Lower leg skin (tissue), 4 donors: Measurements from ENCODE around the gene CACNG1. TPM values are rescaled to one million over a fixed set of nuclear protein-coding genes. Genes with fewer than 3 reads are reported as not detected.

Experiments used
- DNase-seq, 2 donors: peaks; one replicate each; pipeline ENCODE4 v3.0.0-alpha.2; 2019; ENCODE audit warnings: low spot score in 2 of 2
- H3K4me3 ChIP-seq: fragments of 200-600 bp; sonication (generic); 2 replicates; pipeline ENCODE4 v1.5.1; 2017; ENCODE audit warnings: mild to moderate bottlenecking, low read depth; ENCODE audit not compliant: poor library complexity, severe bottlenecking
- POLR2A ChIP-seq, 2 donors: fragments of 450-650 bp; IDR thresholded peaks; one replicate each; pipeline ENCODE4 v1.6.1; 2016 to 2017; ENCODE audit warnings: antibody characterized with exemption in 2 of 2, mild to moderate bottlenecking in 1 of 2, moderate library complexity in 1 of 2
- WGBS, 2 donors: methylation state at CpG; one replicate each; pipeline ENCODE4 v1.1.5; 2018; 5-methylcytosine and 5-hydroxymethylcytosine counted together
- intact Hi-C: fragments of 100-400 bp; cut with DNase I; formaldehyde crosslinking; loops from one replicate; pipeline ENCODE4 v1.15.0; 2023; ENCODE audit warnings: low total_unique reads
- total RNA-seq, 4 donors: library from RNA; depleted of rRNA; stranded (reverse); fragments of >200 nt; gene quantifications; one replicate each; pipeline ENCODE4 v1.1.0, GENCODE V29; 2016
- TF ChIP-seq, protein P1 (sequence below), 3 donors: fragments of 450-650 bp; IDR thresholded peaks; one replicate each; pipeline ENCODE4 v1.5.1; 2016; ENCODE audit warnings: antibody characterized with exemption in 3 of 3, mild to moderate bottlenecking in 3 of 3, moderate library complexity in 2 of 3

CACNG1 gene, protein sequence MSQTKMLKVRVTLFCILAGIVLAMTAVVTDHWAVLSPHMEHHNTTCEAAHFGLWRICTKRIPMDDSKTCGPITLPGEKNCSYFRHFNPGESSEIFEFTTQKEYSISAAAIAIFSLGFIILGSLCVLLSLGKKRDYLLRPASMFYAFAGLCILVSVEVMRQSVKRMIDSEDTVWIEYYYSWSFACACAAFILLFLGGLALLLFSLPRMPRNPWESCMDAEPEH
- total RNA-seq, result not detected

DNA sequence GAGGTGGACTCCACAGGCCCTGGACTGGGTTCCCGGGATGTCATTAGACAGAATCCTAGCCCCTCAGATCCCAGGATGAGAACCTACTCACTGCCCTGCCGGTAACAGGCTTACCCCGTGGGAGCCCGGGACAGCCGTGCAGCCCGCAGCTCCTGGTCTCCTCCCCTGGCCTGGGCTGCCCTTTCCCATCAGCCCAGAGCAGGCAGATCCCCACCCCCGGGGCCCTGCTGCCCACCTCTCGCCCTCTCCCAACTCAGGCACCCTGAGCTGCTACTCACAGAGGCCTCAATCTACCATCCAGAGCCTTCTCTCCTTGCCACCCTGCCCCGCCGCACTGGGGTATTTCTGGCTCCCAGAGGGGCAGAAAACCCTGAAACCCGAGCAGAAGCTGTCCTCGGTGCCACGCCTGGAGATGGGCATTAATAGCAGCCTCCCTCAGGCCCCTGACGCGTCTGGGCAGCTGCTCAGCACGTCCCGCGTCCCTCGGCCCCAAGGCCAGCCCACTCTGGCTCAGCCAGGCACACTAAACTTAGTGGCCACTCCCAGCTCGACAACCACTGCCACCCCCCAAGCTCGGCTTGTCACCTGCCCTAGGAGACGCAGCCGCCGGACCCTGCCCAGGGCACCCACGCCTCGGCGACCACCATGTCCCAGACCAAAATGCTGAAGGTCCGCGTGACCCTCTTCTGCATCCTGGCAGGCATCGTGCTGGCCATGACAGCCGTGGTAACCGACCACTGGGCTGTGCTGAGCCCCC lies at the start of gene CACNG1:
CACNG1 (plus strand) TSS at position 539 of the 757 bp plus-strand sequence; CDS start at position 646, 107 bp downstream.
- DNase-seq, result no peak
- TF ChIP-seq, protein P1, sequence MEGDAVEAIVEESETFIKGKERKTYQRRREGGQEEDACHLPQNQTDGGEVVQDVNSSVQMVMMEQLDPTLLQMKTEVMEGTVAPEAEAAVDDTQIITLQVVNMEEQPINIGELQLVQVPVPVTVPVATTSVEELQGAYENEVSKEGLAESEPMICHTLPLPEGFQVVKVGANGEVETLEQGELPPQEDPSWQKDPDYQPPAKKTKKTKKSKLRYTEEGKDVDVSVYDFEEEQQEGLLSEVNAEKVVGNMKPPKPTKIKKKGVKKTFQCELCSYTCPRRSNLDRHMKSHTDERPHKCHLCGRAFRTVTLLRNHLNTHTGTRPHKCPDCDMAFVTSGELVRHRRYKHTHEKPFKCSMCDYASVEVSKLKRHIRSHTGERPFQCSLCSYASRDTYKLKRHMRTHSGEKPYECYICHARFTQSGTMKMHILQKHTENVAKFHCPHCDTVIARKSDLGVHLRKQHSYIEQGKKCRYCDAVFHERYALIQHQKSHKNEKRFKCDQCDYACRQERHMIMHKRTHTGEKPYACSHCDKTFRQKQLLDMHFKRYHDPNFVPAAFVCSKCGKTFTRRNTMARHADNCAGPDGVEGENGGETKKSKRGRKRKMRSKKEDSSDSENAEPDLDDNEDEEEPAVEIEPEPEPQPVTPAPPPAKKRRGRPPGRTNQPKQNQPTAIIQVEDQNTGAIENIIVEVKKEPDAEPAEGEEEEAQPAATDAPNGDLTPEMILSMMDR (IDR thresholded peaks at IDR 0.05), result no peak
- TF ChIP-seq POLR2A (IDR thresholded peaks at IDR 0.05), result no peak
- no peak within 1 kb of the TSS for H3K4me3 ChIP-seq
- WGBS, 2 donors, result 83 to 90% methylated on average over 16 to 32 of the region's 32 CpGs
- intact Hi-C loops, result no loop called here

DNA sequence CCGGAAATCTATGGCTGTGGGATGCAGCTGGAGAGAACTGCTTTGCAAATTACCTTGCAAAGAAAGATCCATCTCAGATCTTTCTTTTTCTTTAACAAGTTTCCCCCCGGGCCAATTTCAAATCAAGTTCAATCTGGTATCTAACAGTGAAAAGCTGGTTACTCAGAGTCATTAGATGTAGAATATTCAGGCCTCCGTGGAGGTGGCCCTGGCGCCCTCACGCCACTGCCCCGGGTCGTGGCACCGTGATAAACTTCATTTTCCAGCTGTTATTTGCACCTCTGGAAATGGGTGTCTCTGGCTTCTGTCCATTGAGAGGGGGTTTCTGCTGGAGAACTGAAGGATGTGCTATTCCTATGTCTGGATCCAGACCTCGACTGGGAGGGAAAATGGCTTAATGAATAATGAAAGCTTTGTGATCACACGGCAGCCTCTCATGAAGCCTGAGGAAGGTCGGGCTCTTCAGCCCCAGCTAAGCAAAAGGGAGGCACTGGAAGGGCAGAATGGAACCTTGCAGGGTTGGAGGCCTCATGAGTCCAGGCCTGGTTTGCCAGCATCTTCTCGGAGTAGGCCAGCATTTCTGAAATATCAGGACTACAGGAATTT lies 49.3 kb upstream of the CACNG1 start:
- WGBS, 2 donors, result 47 to 60% methylated on average over 12 of the region's 12 CpGs
- no peak for DNase-seq
- intact Hi-C loops, result no loop called here
- TF ChIP-seq, protein P1 (IDR thresholded peaks at IDR 0.05), result no peak
- no peak for TF ChIP-seq POLR2A (IDR thresholded peaks at IDR 0.05)
- H3K4me3 ChIP-seq, result no peak overlapping the region

DNA sequence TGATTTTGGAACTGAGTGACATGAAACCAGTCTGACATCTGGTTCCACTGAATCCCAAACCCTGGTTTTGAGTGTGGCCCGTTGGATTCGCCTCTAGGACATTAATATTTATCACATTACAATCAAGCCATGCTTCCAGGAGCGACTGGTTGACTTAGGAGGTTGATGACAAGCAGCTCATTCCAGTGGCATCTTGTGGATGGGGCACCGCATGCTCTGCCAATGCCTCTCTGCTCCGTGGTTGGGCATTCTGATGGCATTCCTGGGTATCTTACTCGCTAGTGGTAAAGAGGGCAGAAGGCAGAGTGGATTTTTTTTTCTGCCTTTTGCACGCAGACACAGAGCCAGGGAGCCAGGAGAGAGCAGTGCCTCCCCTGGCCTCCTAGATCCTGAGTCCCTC lies 48.4 kb upstream of the CACNG1 start:
- H3K4me3 ChIP-seq, result no peak overlapping the region
- intact Hi-C loops, result no loop called here
- no peak for TF ChIP-seq POLR2A (IDR thresholded peaks at IDR 0.05)
- TF ChIP-seq, protein P1 (IDR thresholded peaks at IDR 0.05), result no peak
- 78 to 86% methylated on average over 7 of the region's 7 CpGs for WGBS, 2 donors
- DNase-seq, result no peak

DNA sequence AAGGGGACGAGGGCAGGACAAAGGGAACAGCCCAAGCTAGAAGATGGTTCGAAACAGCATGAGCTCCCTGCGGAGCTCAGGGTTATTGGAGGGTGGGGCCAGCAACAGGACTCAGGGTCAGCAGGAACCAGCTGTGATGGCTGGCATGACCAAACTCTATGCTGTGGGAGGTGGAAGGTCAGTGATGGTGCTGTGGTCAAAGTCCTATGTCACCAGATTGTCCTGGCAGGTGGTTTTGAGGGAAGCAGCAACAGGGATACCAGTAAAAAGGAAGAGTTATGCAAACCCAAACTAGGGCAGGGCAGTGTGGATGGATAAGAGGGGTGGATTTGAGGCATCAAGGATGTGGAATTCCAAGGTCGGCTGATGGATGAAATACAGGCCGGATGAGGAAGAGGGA lies 47.4 kb upstream of the CACNG1 start:
- TF ChIP-seq, protein P1 (IDR thresholded peaks at IDR 0.05), result no peak
- no peak for TF ChIP-seq POLR2A (IDR thresholded peaks at IDR 0.05)
- no peak for DNase-seq
- H3K4me3 ChIP-seq, result no peak overlapping the region
- intact Hi-C loops, result no loop called here
- WGBS, 2 donors, result 93 to 94% methylated on average over 5 of the region's 5 CpGs

DNA sequence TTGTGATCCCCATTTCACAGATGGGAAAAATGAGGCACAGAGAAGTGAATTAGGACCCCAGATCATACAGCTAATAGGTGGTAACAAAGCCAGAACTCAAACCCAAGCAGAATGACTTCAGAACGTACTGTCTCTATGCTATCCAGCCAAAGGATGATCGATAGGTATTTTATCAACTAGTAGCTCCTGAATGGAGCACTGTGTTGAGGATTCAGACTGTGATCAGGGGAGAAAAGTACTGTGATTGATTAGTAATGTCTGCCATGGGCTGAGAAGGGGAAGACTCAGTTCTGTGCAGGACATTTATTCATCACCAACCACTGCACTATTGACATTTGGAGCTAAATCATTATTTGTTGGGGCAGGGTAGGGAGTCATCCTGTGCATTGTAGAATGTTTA lies 41.1 kb upstream of the CACNG1 start:
- no peak for TF ChIP-seq POLR2A (IDR thresholded peaks at IDR 0.05)
- TF ChIP-seq, protein P1 (IDR thresholded peaks at IDR 0.05), result no peak
- H3K4me3 ChIP-seq, result no peak overlapping the region
- 89 to 100% methylated on average over 2 of the region's 2 CpGs for WGBS, 2 donors
- intact Hi-C loops, result no loop called here
- DNase-seq, result no peak
